Glutamatergic neuron (in vitro differentiated cells): ENCODE data around the gene TMC3. TPM values are rescaled to one million over a fixed set of nuclear protein-coding genes. Genes with fewer than 3 reads are reported as not detected.
A peak's percentile ranks its signal among the peaks of the same experiment; 100 is the strongest.
"Not testable (repeated sequence)": the region's sequence is repeated elsewhere in the genome, so short reads cannot be mapped to it uniquely, and the experiment has no call there.

ENCODE experiments used
- DNase-seq: peaks from one replicate; pipeline ENCODE4 v3.0.0; 2022
- H3K27ac Mint-ChIP-seq: one replicate; pipeline ENCODE4 v1.8.0; 2020; ENCODE audit warnings: mild to moderate bottlenecking, mixed read lengths, inconsistent platforms; ENCODE audit not compliant: unreplicated experiment
- H3K27me3 Mint-ChIP-seq: one replicate; pipeline ENCODE4 v1.8.0; 2020; ENCODE audit warnings: mild to moderate bottlenecking, moderate library complexity, mixed read lengths, inconsistent platforms; ENCODE audit not compliant: unreplicated experiment
- H3K36me3 Mint-ChIP-seq: one replicate; pipeline ENCODE4 v1.8.0; 2020; ENCODE audit warnings: mild to moderate bottlenecking, mixed read lengths, inconsistent platforms; ENCODE audit not compliant: unreplicated experiment
- H3K4me1 Mint-ChIP-seq: one replicate; pipeline ENCODE4 v1.8.0; 2020; ENCODE audit warnings: mild to moderate bottlenecking, low read depth, mixed read lengths, inconsistent platforms; ENCODE audit not compliant: unreplicated experiment
- H3K4me3 Mint-ChIP-seq: one replicate; pipeline ENCODE4 v1.8.0; 2020; ENCODE audit warnings: mild to moderate bottlenecking, mixed read lengths, inconsistent platforms; ENCODE audit not compliant: unreplicated experiment
- H3K9me3 Mint-ChIP-seq: one replicate; pipeline ENCODE4 v1.8.0; 2020; ENCODE audit warnings: mild to moderate bottlenecking, moderate library complexity, mixed read lengths, inconsistent platforms; ENCODE audit not compliant: unreplicated experiment
- CTCF ChIP-seq: fragments of 200-600 bp; sonication (generic); IDR thresholded peaks from one replicate; pipeline ENCODE4 v1.5.0; 2021; ENCODE audit not compliant: partially characterized antibody, unreplicated experiment
- long read RNA-seq: library from polyadenylated mRNA; unstranded; transcript quantifications from one replicate; pipeline ENCODE4 v2.0.0, GENCODE V29; 2020; ENCODE audit not compliant: unreplicated experiment
- total RNA-seq: library from RNA; stranded (reverse); fragmentation: NEBNext Ultra II Directional; extraction: Animal tissue kit (Norgen Biotek cat#: 25700); gene quantifications from one replicate; pipeline ENCODE4 v1.2.1, GENCODE V29; 2021; ENCODE audit not compliant: unreplicated experiment

TMC3 gene
- not detected for total RNA-seq
- long read RNA-seq = 0 reads

- DNase-seq = no peak
- peaks cover 23% of the 10 kb centered on the region for H3K4me1 Mint-ChIP-seq
- peaks cover 2% of the 10 kb centered on the region for H3K27me3 Mint-ChIP-seq
- TF ChIP-seq CTCF = no peak
- H3K27ac Mint-ChIP-seq = no peak within 1 kb of the TSS
- H3K36me3 Mint-ChIP-seq = no peaks in the 10 kb centered on the region
- no peaks in the 10 kb centered on the region for H3K9me3 Mint-ChIP-seq
- no peak within 1 kb of the TSS for H3K4me3 Mint-ChIP-seq
Measured at GRCh38 chr15:81373775-81374395, at the start of gene TMC3. Gene TMC3, minus strand, starts transcription at chr15:81374213. Its CDS starts 136 bp downstream, at chr15:81374077.

- Mint-ChIP-seq H3K4me1 (peaks cover 38% of the 10 kb centered on the region), H3K27me3 (peaks cover 12% of the 10 kb centered on the region), H3K27ac (no peak overlapping the region), H3K36me3 (peaks cover 6% of the 10 kb centered on the region), H3K9me3 (peaks cover 5% of the 10 kb centered on the region), H3K4me3 (no peak overlapping the region)
- no peak for DNase-seq
- TF ChIP-seq CTCF = no peak
Measured at GRCh38 chr15:81421461-81421860, 47.4 kb upstream of the TMC3 start.

GRCh38 chr15:81419332-81419943 lies 45.4 kb upstream of the TMC3 start:
- no peak for TF ChIP-seq CTCF
- Mint-ChIP-seq H3K27me3 (peaks cover 7% of the 10 kb centered on the region), H3K27ac (peak overlapping the region; percentile 97), H3K4me3 (peak overlapping the region; percentile 71), H3K36me3 (peaks cover 1% of the 10 kb centered on the region), H3K9me3 (no peaks in the 10 kb centered on the region), H3K4me1 (peaks cover 32% of the 10 kb centered on the region)
- no peak for DNase-seq

- Mint-ChIP-seq H3K4me1 (peaks cover 32% of the 10 kb centered on the region), H3K9me3 (no peaks in the 10 kb centered on the region), H3K27me3 (peaks cover 7% of the 10 kb centered on the region), H3K4me3 (peak overlapping the region; percentile 71), H3K27ac (peak overlapping the region; percentile 97), H3K36me3 (no peaks in the 10 kb centered on the region)
- DNase-seq = no peak
- TF ChIP-seq CTCF = no peak
Measured at GRCh38 chr15:81418891-81419290, 44.9 kb upstream of the TMC3 start.

GRCh38 chr15:81418444-81418843 lies 44.4 kb upstream of the TMC3 start:
- TF ChIP-seq CTCF = no peak
- Mint-ChIP-seq H3K4me1 (peaks cover 32% of the 10 kb centered on the region), H3K27me3 (peaks cover 7% of the 10 kb centered on the region), H3K4me3 (peak overlapping the region; percentile 71), H3K9me3 (no peaks in the 10 kb centered on the region), H3K27ac (peak overlapping the region; percentile 97), H3K36me3 (no peaks in the 10 kb centered on the region)
- no peak for DNase-seq

- H3K36me3 Mint-ChIP-seq, H3K27ac Mint-ChIP-seq, DNase-seq, H3K4me3 Mint-ChIP-seq, H3K9me3 Mint-ChIP-seq, H3K27me3 Mint-ChIP-seq: not testable (repeated sequence)
- peaks cover 26% of the 10 kb centered on the region for H3K4me1 Mint-ChIP-seq
Measured at GRCh38 chr15:81414274-81414968, 40.4 kb upstream of the TMC3 start.
